ENCODE data around the gene RHOT1. TPM values are rescaled to one million over a fixed set of nuclear protein-coding genes. Genes with fewer than 3 reads are reported as not detected.
A peak's percentile ranks its signal among the peaks of the same experiment; 100 is the strongest.
"Not testable (repeated sequence)": the region's sequence is repeated elsewhere in the genome, so short reads cannot be mapped to it uniquely, and the experiment has no call there.

RHOT1 gene
- polyA plus RNA-seq, 1 donor from 2014 or later: 17.0 TPM

GRCh38 chr17:32136856-32137255, 5.4 kb upstream of the RHOT1 start:
- Mint-ChIP-seq H3K4me1 (peaks cover 9 to 11% (median 9%) of the 10 kb centered on the region in 3 donors), H3K9me3 (no peaks in the 10 kb centered on the region), H3K36me3 (no peaks in the 10 kb centered on the region), H3K27me3 (no peaks in the 10 kb centered on the region), H3K4me3 (no peak overlapping the region), H3K27ac (peak overlapping the region in 1 of 3 donors; percentile 3)

- H3K27me3 Mint-ChIP-seq, H3K36me3 Mint-ChIP-seq, H3K9me3 Mint-ChIP-seq: not testable (repeated sequence)
- peak overlapping the region in 1 of 3 donors; percentile 98 for H3K27ac Mint-ChIP-seq
- peaks cover 14 to 23% (median 18%) of the 10 kb centered on the region in 3 donors for H3K4me1 Mint-ChIP-seq
- peak overlapping the region in 2 of 4 donors; percentile 41 to 95 for H3K4me3 Mint-ChIP-seq
These were observed 2.8 kb upstream of the RHOT1 start for GRCh38 chr17:32139504-32139903.

- H3K4me1 Mint-ChIP-seq: peaks cover 17 to 27% (median 18%) of the 10 kb centered on the region in 3 donors
- peak overlapping the region; percentile 78 to 98 (median 90) for H3K27ac Mint-ChIP-seq
- H3K27me3 Mint-ChIP-seq: no peaks in the 10 kb centered on the region
- H3K4me3 Mint-ChIP-seq: peak overlapping the region; percentile 93 to 95 (median 94)
- H3K36me3 Mint-ChIP-seq: peaks cover 2% of the 10 kb centered on the region
- H3K9me3 Mint-ChIP-seq: no peaks in the 10 kb centered on the region
These were observed 1.0 kb upstream of the RHOT1 start for GRCh38 chr17:32141258-32141657.

- Mint-ChIP-seq H3K4me3 (peak overlapping the region; percentile 93 to 95 (median 94)), H3K9me3 (no peaks in the 10 kb centered on the region), H3K27ac (peak overlapping the region; percentile 78 to 98 (median 90)), H3K4me1 (peaks cover 17 to 27% (median 18%) of the 10 kb centered on the region in 3 donors), H3K36me3 (peaks cover 2% of the 10 kb centered on the region), H3K27me3 (no peaks in the 10 kb centered on the region)
These were observed 644 bp upstream of the RHOT1 start for GRCh38 chr17:32141679-32142037.

- peaks cover 17 to 27% (median 18%) of the 10 kb centered on the region in 3 donors for H3K4me1 Mint-ChIP-seq
- peaks cover 2% of the 10 kb centered on the region for H3K36me3 Mint-ChIP-seq
- H3K9me3 Mint-ChIP-seq: no peaks in the 10 kb centered on the region
These were observed 690 bp downstream of the RHOT1 start for GRCh38 chr17:32142857-32143526.

GRCh38 chr17:32143527-32143870, 1.2 kb downstream of the RHOT1 start:
- Mint-ChIP-seq H3K36me3 (peaks cover 2% of the 10 kb centered on the region), H3K4me1 (peaks cover 20 to 30% (median 20%) of the 10 kb centered on the region in 3 donors), H3K4me3 (peak overlapping the region; percentile 93 to 99 (median 97)), H3K27ac (peak overlapping the region in 2 of 3 donors; percentile 87 to 97), H3K27me3 (no peaks in the 10 kb centered on the region), H3K9me3 (no peaks in the 10 kb centered on the region)

More at GRCh38 chr17:32142857-32143526, 690 bp downstream of the RHOT1 start:
- peak overlapping the region; percentile 93 to 99 (median 97) for H3K4me3 Mint-ChIP-seq
- peak overlapping the region; percentile 87 to 97 (median 96) for H3K27ac Mint-ChIP-seq
- no peaks in the 10 kb centered on the region for H3K27me3 Mint-ChIP-seq

GRCh38 chr17:32144442-32144841, 2.1 kb downstream of the RHOT1 start:
- H3K27ac Mint-ChIP-seq, H3K9me3 Mint-ChIP-seq, H3K27me3 Mint-ChIP-seq, H3K36me3 Mint-ChIP-seq: not testable (repeated sequence)
- peak overlapping the region in 1 of 4 donors; percentile 78 for H3K4me3 Mint-ChIP-seq
- H3K4me1 Mint-ChIP-seq: peaks cover 19 to 34% (median 21%) of the 10 kb centered on the region in 3 donors

- peaks cover 11% of the 10 kb centered on the region for H3K36me3 Mint-ChIP-seq
- H3K4me1 Mint-ChIP-seq: peaks cover 17 to 31% (median 20%) of the 10 kb centered on the region in 3 donors
- H3K9me3 Mint-ChIP-seq: no peaks in the 10 kb centered on the region
- H3K27ac Mint-ChIP-seq: no peak overlapping the region
- H3K4me3 Mint-ChIP-seq: peak overlapping the region in 1 of 4 donors; percentile 61
- no peaks in the 10 kb centered on the region for H3K27me3 Mint-ChIP-seq
These were observed 6.0 kb downstream of the RHOT1 start for GRCh38 chr17:32148351-32148750.

- H3K9me3 Mint-ChIP-seq: no peaks in the 10 kb centered on the region
- H3K27ac Mint-ChIP-seq: no peak overlapping the region
- H3K4me1 Mint-ChIP-seq: peaks cover 10 to 24% (median 16%) of the 10 kb centered on the region in 3 donors
- H3K27me3 Mint-ChIP-seq: no peaks in the 10 kb centered on the region
- H3K4me3 Mint-ChIP-seq: no peak overlapping the region
- H3K36me3 Mint-ChIP-seq: peaks cover 14% of the 10 kb centered on the region
These were observed 8.1 kb downstream of the RHOT1 start for GRCh38 chr17:32150358-32150757.

- Mint-ChIP-seq H3K36me3 (peaks cover 12% of the 10 kb centered on the region), H3K9me3 (no peaks in the 10 kb centered on the region), H3K4me1 (peaks cover 10 to 19% (median 13%) of the 10 kb centered on the region in 3 donors), H3K27ac (no peak overlapping the region), H3K27me3 (no peaks in the 10 kb centered on the region), H3K4me3 (no peak overlapping the region)
These were observed 9.8 kb downstream of the RHOT1 start for GRCh38 chr17:32152130-32152529.

GRCh38 chr17:32155896-32156295, 13.6 kb downstream of the RHOT1 start:
- Mint-ChIP-seq H3K36me3 (peaks cover 12% of the 10 kb centered on the region), H3K9me3 (no peaks in the 10 kb centered on the region), H3K4me1 (peaks cover 4 to 6% (median 4%) of the 10 kb centered on the region in 3 donors), H3K27me3 (no peaks in the 10 kb centered on the region), H3K4me3 (no peak overlapping the region), H3K27ac (no peak overlapping the region)

GRCh38 chr17:32156656-32157055, 14.4 kb downstream of the RHOT1 start:
- H3K27me3 Mint-ChIP-seq: no peaks in the 10 kb centered on the region
- peaks cover 12% of the 10 kb centered on the region for H3K36me3 Mint-ChIP-seq
- H3K9me3 Mint-ChIP-seq: no peaks in the 10 kb centered on the region
- H3K27ac Mint-ChIP-seq: no peak overlapping the region
- H3K4me1 Mint-ChIP-seq: peaks cover 2 to 4% (median 4%) of the 10 kb centered on the region in 3 donors
- no peak overlapping the region for H3K4me3 Mint-ChIP-seq

- H3K27me3 Mint-ChIP-seq: no peaks in the 10 kb centered on the region
- peaks cover 11% of the 10 kb centered on the region for H3K36me3 Mint-ChIP-seq
- no peaks in the 10 kb centered on the region for H3K9me3 Mint-ChIP-seq
- H3K4me3 Mint-ChIP-seq: no peak overlapping the region
- no peak overlapping the region for H3K27ac Mint-ChIP-seq
- H3K4me1 Mint-ChIP-seq: peaks cover under 1 to 2% (median 1%) of the 10 kb centered on the region in 3 donors
These were observed 14.9 kb downstream of the RHOT1 start for GRCh38 chr17:32157225-32157624.

- H3K36me3 Mint-ChIP-seq: peaks cover 7% of the 10 kb centered on the region
- no peaks in the 10 kb centered on the region for H3K27me3 Mint-ChIP-seq
- H3K4me1 Mint-ChIP-seq: peaks cover 0 to 1% (median 0%) of the 10 kb centered on the region in 3 donors
- H3K9me3 Mint-ChIP-seq: no peaks in the 10 kb centered on the region
- no peak overlapping the region for H3K4me3 Mint-ChIP-seq
- H3K27ac Mint-ChIP-seq: no peak overlapping the region
These were observed 16.7 kb downstream of the RHOT1 start for GRCh38 chr17:32158870-32159585.

- Mint-ChIP-seq H3K36me3 (peaks cover 7% of the 10 kb centered on the region), H3K4me1 (peaks cover 0 to 1% (median 0%) of the 10 kb centered on the region in 3 donors), H3K9me3 (no peaks in the 10 kb centered on the region), H3K4me3 (no peak overlapping the region), H3K27ac (no peak overlapping the region), H3K27me3 (no peaks in the 10 kb centered on the region)
These were observed 17.5 kb downstream of the RHOT1 start for GRCh38 chr17:32159586-32160438.

Measured in IgD-negative memory B cell (primary cell).